Hepatocyte (in vitro differentiated cells): ENCODE data around the gene FILIP1L. TPM values are rescaled to one million over a fixed set of nuclear protein-coding genes. Genes with fewer than 3 reads are reported as not detected.
"Not testable (repeated sequence)": the region's sequence is repeated elsewhere in the genome, so short reads cannot be mapped to it uniquely, and the experiment has no call there.

ENCODE experiments used
- DNase-seq: peaks from one replicate; pipeline ENCODE4 v3.0.0-alpha.2; 2016; ENCODE audit warnings: low spot score
- H2AFZ ChIP-seq: fragments of 200-600 bp; sonication (generic); 2 replicates; pipeline ENCODE4 v1.6.0; 2016; ENCODE audit warnings: antibody characterized with exemption, mild to moderate bottlenecking
- H3K27ac ChIP-seq: fragments of 200-600 bp; sonication (generic); 2 replicates; pipeline ENCODE4 v1.5.1; 2016; ENCODE audit warnings: mild to moderate bottlenecking
- H3K27me3 ChIP-seq: fragments of 200-600 bp; sonication (generic); 2 replicates; pipeline ENCODE4 v1.6.1; 2016
- H3K36me3 ChIP-seq: fragments of 200-600 bp; sonication (generic); replicated peaks from 2 replicates; pipeline ENCODE4 v1.5.1; 2016; ENCODE audit warnings: low read depth; ENCODE audit not compliant: insufficient read depth
- H3K4me1 ChIP-seq: fragments of 200-600 bp; sonication (generic); 2 replicates; pipeline ENCODE4 v1.5.1; 2016; ENCODE audit warnings: mild to moderate bottlenecking, moderate library complexity; ENCODE audit not compliant: insufficient read depth
- H3K4me2 ChIP-seq: fragments of 200-600 bp; sonication (generic); 2 replicates; pipeline ENCODE4 v1.6.0; 2016
- H3K4me3 ChIP-seq: fragments of 200-600 bp; sonication (generic); 2 replicates; pipeline ENCODE4 v1.5.1; 2016; ENCODE audit warnings: mild to moderate bottlenecking
- H3K79me2 ChIP-seq: fragments of 200-600 bp; sonication (generic); 2 replicates; pipeline ENCODE4 v1.6.0; 2017; ENCODE audit warnings: mild to moderate bottlenecking
- H3K9me2 ChIP-seq: fragments of 200-600 bp; sonication (generic); replicated peaks from 2 replicates; pipeline ENCODE4 v1.6.0; 2017; ENCODE audit warnings: mild to moderate bottlenecking; ENCODE audit not compliant: insufficient read depth
- H3K9me3 ChIP-seq: fragments of 200-600 bp; sonication (generic); 2 replicates; pipeline ENCODE4 v1.5.1; 2016; ENCODE audit warnings: low read depth, mild to moderate bottlenecking
- H4K20me1 ChIP-seq: fragments of 200-600 bp; sonication (generic); 2 replicates; pipeline ENCODE4 v1.6.0; 2016; ENCODE audit warnings: mild to moderate bottlenecking; ENCODE audit not compliant: insufficient read depth, poor library complexity, severe bottlenecking
- EZH2 ChIP-seq: fragments of 200-600 bp; sonication (generic); IDR thresholded peaks from 2 replicates; pipeline ENCODE4 v1.6.1; 2016; ENCODE audit warnings: antibody characterized with exemption, mild to moderate bottlenecking, borderline replicate concordance
- EZH2phosphoT487 ChIP-seq: fragments of 200-600 bp; sonication (generic); IDR thresholded peaks from one replicate; pipeline ENCODE4 v1.6.1; 2018; ENCODE audit warnings: antibody characterized with exemption, mild to moderate bottlenecking, low read depth, moderate library complexity; ENCODE audit not compliant: unreplicated experiment, severe bottlenecking
- WGBS: methylation state at CpG from one replicate; pipeline ENCODE4 v1.1.6; 2016; ENCODE audit warnings: low lambda C conversion rate; ENCODE audit errors: missing lambda C conversion rate; 5-methylcytosine and 5-hydroxymethylcytosine counted together
- polyA plus RNA-seq: library from polyadenylated mRNA; unstranded; fragments of >200 nt; fragmentation: Nextera tagmentation; extraction: Ambion mirVana; gene quantifications from 2 replicates; pipeline ENCODE4 v1.2.1, GENCODE V29; 2016
- total RNA-seq: library from RNA; depleted of rRNA; stranded (reverse); fragments of >200 nt; gene quantifications from 2 replicates; pipeline ENCODE4 v1.2.3, GENCODE V29; 2014
- TF ChIP-seq, protein P1 (sequence below): fragments of 200-600 bp; sonication (generic); IDR thresholded peaks from 2 replicates; pipeline ENCODE4 v1.5.1; 2016; ENCODE audit warnings: antibody characterized with exemption, mild to moderate bottlenecking; ENCODE audit not compliant: poor library complexity

FILIP1L gene
- total and polyA plus RNA-seq, 2 experiments from 2014 or later, result 48.2 to 49.4 TPM

DNA sequence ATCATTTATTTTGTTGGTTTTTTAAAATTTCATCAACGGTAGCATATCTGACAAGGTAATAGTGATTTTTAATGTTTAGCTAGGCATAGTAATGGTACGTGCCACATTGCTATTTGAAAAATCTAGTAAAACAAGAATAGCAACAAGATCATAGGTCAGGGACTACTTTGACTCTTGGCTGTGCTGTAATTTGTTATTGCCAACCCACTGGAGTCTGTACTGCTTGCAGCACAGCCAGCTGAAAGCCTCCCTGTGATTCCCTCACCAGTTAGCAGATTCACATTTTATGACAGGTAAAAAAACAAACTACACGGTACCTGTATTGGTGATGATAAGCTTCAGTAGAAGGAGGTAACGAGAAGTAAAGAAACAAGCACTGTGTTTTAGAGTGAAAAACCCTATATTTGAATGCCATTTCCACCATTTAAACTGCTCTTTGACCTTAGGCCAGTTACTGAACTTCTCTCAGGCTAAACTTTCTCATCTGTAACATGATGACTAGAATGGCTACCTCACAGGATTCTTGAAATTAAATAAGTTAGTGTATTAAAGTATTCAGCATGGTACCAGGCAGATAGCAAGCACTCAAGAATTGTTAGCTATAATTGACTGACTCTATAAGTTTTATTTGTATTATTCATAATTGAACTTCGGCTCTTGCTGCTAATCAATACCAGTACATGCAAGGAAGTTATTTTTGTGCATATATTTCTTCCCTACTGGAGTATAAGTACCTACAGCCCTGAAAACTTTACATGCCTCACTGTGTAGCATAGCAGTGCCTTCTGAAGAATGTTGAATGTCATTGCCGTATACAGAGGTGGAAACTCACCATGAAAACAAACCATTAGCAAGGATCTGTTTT is 16.1 kb downstream of the FILIP1L start:
- H2AFZ ChIP-seq, result no peak overlapping the region
- peak overlapping the region; percentile 37 for H3K4me2 ChIP-seq
- peak overlapping the region; percentile 57 for H3K27ac ChIP-seq

DNA sequence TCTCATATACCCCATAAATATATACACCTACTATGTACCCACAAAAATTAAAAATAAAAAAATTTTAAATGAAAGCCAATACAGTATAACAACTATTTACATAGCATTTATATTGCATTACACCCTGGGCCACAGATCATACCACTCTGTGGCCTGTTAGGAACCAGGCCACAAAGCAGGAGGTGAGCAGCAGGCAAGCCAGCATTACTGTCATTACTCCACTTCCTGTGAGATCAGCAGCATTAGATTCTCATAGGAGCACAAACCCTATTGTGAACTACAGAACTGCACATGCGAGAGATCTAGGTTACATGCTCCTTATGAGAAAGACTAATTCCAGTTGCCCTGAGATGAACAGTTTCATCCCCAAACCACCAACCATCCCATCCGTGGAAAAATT is 17.4 kb downstream of the FILIP1L start:
- no peaks in the 10 kb centered on the region for H3K36me3 ChIP-seq
- no peaks in the 10 kb centered on the region for H3K27me3 ChIP-seq
- H4K20me1 ChIP-seq, result no peaks in the 10 kb centered on the region
- H2AFZ ChIP-seq, result no peak overlapping the region
- H3K27ac ChIP-seq, result peak overlapping the region; percentile 57
- no peak for DNase-seq
- 98% methylated on average over 2 of the region's 2 CpGs for WGBS
- no peaks in the 10 kb centered on the region for H3K9me2 ChIP-seq
- no peak overlapping the region for H3K4me3 ChIP-seq
- H3K9me3 ChIP-seq, result no peaks in the 10 kb centered on the region
- H3K4me1 ChIP-seq, result peaks cover 24% of the 10 kb centered on the region
- no peaks in the 10 kb centered on the region for H3K79me2 ChIP-seq
- TF ChIP-seq, protein P1, sequence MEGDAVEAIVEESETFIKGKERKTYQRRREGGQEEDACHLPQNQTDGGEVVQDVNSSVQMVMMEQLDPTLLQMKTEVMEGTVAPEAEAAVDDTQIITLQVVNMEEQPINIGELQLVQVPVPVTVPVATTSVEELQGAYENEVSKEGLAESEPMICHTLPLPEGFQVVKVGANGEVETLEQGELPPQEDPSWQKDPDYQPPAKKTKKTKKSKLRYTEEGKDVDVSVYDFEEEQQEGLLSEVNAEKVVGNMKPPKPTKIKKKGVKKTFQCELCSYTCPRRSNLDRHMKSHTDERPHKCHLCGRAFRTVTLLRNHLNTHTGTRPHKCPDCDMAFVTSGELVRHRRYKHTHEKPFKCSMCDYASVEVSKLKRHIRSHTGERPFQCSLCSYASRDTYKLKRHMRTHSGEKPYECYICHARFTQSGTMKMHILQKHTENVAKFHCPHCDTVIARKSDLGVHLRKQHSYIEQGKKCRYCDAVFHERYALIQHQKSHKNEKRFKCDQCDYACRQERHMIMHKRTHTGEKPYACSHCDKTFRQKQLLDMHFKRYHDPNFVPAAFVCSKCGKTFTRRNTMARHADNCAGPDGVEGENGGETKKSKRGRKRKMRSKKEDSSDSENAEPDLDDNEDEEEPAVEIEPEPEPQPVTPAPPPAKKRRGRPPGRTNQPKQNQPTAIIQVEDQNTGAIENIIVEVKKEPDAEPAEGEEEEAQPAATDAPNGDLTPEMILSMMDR, result no peak
- TF ChIP-seq EZH2 (no peak), EZH2phosphoT487 (no peak)
- H3K4me2 ChIP-seq, result no peak overlapping the region

More for the DNA sequence above, 16.1 kb downstream of the FILIP1L start:
- WGBS, result 55% methylated on average over 6 of the region's 6 CpGs
- TF ChIP-seq, protein P1, result no peak
- TF ChIP-seq EZH2phosphoT487 (no peak), EZH2 (no peak)
- Histone ChIP-seq H3K4me3 (no peak overlapping the region), H3K9me2 (no peaks in the 10 kb centered on the region), H3K36me3 (no peaks in the 10 kb centered on the region), H3K4me1 (peaks cover 27% of the 10 kb centered on the region), H4K20me1 (no peaks in the 10 kb centered on the region), H3K9me3 (no peaks in the 10 kb centered on the region), H3K79me2 (no peaks in the 10 kb centered on the region), H3K27me3 (no peaks in the 10 kb centered on the region)
- DNase-seq, result peak; percentile 51

DNA sequence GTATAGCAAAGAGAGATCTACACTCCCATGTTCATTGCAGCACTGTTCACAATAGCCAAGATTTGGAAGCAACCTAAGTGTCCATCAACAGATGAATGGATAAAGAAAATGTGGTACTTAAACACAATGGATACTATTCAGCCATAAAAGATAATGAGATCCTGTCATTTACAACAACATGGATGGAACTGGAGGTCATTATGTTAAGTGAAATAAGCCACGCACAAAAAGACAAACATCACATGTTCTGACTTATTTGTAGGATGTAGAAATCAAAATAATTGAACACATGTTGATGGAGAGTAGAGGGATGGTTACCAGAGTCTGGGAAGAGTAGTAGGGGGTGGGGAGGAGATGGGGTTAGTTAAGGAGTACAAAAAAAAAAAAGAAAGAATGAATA is 18.0 kb downstream of the FILIP1L start:
- not testable (repeated sequence) for H3K27ac ChIP-seq, H3K79me2 ChIP-seq, H3K9me3 ChIP-seq, H3K36me3 ChIP-seq, DNase-seq, H3K27me3 ChIP-seq, H3K9me2 ChIP-seq, H2AFZ ChIP-seq, H4K20me1 ChIP-seq, H3K4me2 ChIP-seq, H3K4me3 ChIP-seq
- WGBS, result 93% methylated on average over 1 of the region's 1 CpG
- H3K4me1 ChIP-seq, result peaks cover 24% of the 10 kb centered on the region

DNA sequence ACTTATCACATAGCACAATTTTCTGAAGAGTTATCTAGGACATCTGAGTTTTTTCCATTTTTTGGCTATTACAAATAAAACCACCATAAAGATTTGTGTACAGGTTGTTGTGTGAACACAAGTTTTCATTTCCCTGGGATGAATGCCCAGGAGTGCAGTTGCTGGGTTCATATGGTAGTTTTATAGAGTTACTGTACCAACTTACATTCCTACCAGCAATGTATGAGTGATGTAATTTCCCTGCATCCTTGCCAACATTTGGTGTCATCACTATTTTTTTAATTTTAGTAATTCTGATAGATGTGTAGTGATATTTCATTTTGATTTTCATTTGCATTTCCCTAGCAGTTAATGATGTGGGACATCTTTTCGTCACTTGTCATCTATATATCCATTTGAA is 20.5 kb downstream of the FILIP1L start:
- no peaks in the 10 kb centered on the region for H3K9me3 ChIP-seq
- no peaks in the 10 kb centered on the region for H4K20me1 ChIP-seq
- no peaks in the 10 kb centered on the region for H3K36me3 ChIP-seq
- H3K9me2 ChIP-seq, result no peaks in the 10 kb centered on the region
- TF ChIP-seq, protein P1, result no peak
- TF ChIP-seq EZH2phosphoT487 (no peak), EZH2 (no peak)
- no peak overlapping the region for H3K4me2 ChIP-seq
- H2AFZ ChIP-seq, result no peak overlapping the region
- no peaks in the 10 kb centered on the region for H3K27me3 ChIP-seq
- WGBS, result 100% methylated on average over 1 of the region's 1 CpG
- H3K79me2 ChIP-seq, result no peaks in the 10 kb centered on the region
- H3K4me1 ChIP-seq, result peaks cover 30% of the 10 kb centered on the region
- H3K27ac ChIP-seq, result no peak overlapping the region
- DNase-seq, result no peak
- H3K4me3 ChIP-seq, result no peak overlapping the region
